ENCODE data around the gene RIMBP2.

Gene RIMBP2

DNA sequence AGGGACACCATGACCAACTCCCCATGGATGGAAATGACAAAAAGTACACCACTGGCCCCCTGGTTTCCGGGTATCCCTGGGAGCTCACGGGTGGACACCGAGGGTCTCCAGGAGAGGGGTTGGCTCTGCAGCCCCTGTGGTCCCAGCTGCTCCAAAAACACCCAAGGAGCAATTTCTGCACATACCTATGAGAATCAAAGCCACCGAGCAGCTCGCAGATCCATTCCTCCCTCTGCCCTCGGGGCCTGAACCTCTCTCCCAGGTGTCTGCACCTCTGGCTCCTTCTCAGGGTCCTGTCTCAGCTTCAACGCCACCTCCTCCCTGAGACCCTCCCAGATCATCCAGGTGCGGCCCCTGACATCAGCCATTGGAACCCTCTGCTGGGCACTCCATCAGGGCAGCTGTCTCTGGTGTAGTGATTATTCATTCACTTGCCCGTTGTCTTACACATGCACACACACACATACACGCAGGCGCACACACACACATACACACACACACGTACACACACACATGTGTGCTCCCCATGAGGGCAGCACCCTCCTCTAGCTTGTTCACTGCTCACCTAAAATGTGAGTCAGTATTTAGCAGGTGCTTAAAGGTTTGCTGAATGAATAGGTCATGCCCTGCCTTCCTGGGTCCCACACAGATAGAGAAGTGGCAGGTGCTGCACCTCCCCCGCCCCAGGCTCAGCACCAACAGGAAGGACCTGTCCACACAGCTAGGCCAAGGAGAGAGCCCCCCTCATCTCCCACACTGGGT lies 5.9 kb downstream of the RIMBP2 start:
- TF ChIP-seq Cebpa-rat (IDR thresholded peaks at IDR 0.05), result no peak
- H3K4me3 ChIP-seq, result no peak overlapping the region

GRCh38 chr12:130709151-130709970 lies 6.7 kb downstream of the RIMBP2 start:
- Histone ChIP-seq H4K20me1 (peaks cover 0 to 2% (median 0%) of the 10 kb centered on the region in 11 experiments; a peak in 2 of 22 replicates), H3K4me3 (no peak overlapping the region), H3K4me2 (peak overlapping the region in 5 of 11 experiments; percentile 11 to 52 (median 36); a peak in 10 of 22 replicates), H3K9me3 (replicated peaks in 1 of 11) (no peaks in the 10 kb centered on the region; a peak in 1 of 22 replicates), H3K36me3 (no peaks in the 10 kb centered on the region), H3K4me1 (peaks cover 0 to 43% (median 32%) of the 10 kb centered on the region in 10 experiments; a peak in 19 of 20 replicates), H3K27ac (no peak overlapping the region), H3K27me3 (peaks cover 12 to 24% (median 13%) of the 10 kb centered on the region in 11 experiments), H3K9ac (no peak overlapping the region)
- TF ChIP-seq Cebpa-rat (IDR thresholded peaks at IDR 0.05), result no peak

More for the DNA sequence above, 5.9 kb downstream of the RIMBP2 start:
- H3K36me3 ChIP-seq, result no peaks in the 10 kb centered on the region
- peaks cover 5 to 43% (median 33%) of the 10 kb centered on the region in 10 experiments; a peak in 18 of 20 replicates for H3K4me1 ChIP-seq
- H3K9me3 ChIP-seq (replicated peaks in 1 of 11), result no peaks in the 10 kb centered on the region; a peak in 1 of 22 replicates
- peaks cover 0 to 10% (median 1%) of the 10 kb centered on the region in 11 experiments; a peak in 10 of 22 replicates for H4K20me1 ChIP-seq
- no peak overlapping the region for H3K27ac ChIP-seq
- peaks cover 20 to 26% (median 21%) of the 10 kb centered on the region in 11 experiments for H3K27me3 ChIP-seq
- H3K9ac ChIP-seq, result no peak overlapping the region
- no peak overlapping the region for H3K4me2 ChIP-seq

GRCh38 chr12:130708648-130709047 lies 7.5 kb downstream of the RIMBP2 start:
- no peaks in the 10 kb centered on the region; a peak in 1 of 22 replicates for H3K9me3 ChIP-seq (replicated peaks in 1 of 11)
- H4K20me1 ChIP-seq, result no peaks in the 10 kb centered on the region
- H3K27me3 ChIP-seq, result peaks cover 5 to 17% (median 6%) of the 10 kb centered on the region in 11 experiments
- H3K9ac ChIP-seq, result no peak overlapping the region
- H3K4me2 ChIP-seq, result peak overlapping the region in 4 of 11 experiments; percentile 32 to 52 (median 39); a peak in 5 of 22 replicates
- no peak for TF ChIP-seq Cebpa-rat (IDR thresholded peaks at IDR 0.05)
- no peak overlapping the region for H3K4me3 ChIP-seq
- no peak overlapping the region for H3K27ac ChIP-seq
- H3K36me3 ChIP-seq, result no peaks in the 10 kb centered on the region
- H3K4me1 ChIP-seq, result peaks cover 0 to 42% (median 26%) of the 10 kb centered on the region in 10 experiments; a peak in 18 of 20 replicates

GRCh38 chr12:130707571-130707891 lies 8.6 kb downstream of the RIMBP2 start:
- Histone ChIP-seq H3K4me1 (peaks cover 0 to 41% (median 21%) of the 10 kb centered on the region in 10 experiments; a peak in 18 of 20 replicates), H3K4me2 (no peak overlapping the region), H3K27ac (no peak overlapping the region), H3K9ac (no peak overlapping the region), H3K9me3 (replicated peaks in 1 of 11) (no peaks in the 10 kb centered on the region), H3K4me3 (no peak overlapping the region), H3K27me3 (peaks cover 0 to 11% (median 0%) of the 10 kb centered on the region in 11 experiments; a peak in 4 of 22 replicates), H3K36me3 (no peaks in the 10 kb centered on the region), H4K20me1 (no peaks in the 10 kb centered on the region; a peak in 1 of 22 replicates)
- no peak for TF ChIP-seq Cebpa-rat (IDR thresholded peaks at IDR 0.05)

GRCh38 chr12:130706885-130707570 lies 9.1 kb downstream of the RIMBP2 start:
- no peak overlapping the region for H3K4me3 ChIP-seq
- peaks cover 0 to 11% (median 0%) of the 10 kb centered on the region in 11 experiments; a peak in 3 of 22 replicates for H3K27me3 ChIP-seq
- H3K36me3 ChIP-seq, result no peaks in the 10 kb centered on the region
- H3K9ac ChIP-seq, result no peak overlapping the region
- H3K4me2 ChIP-seq, result 0 out of 22 replicates have a peak overlapping the region, but pooled peaks of 1 of the 11 experiments have one; percentile 76
- TF ChIP-seq Cebpa-rat (IDR thresholded peaks at IDR 0.05), result no peak
- no peak overlapping the region for H3K27ac ChIP-seq
- H3K4me1 ChIP-seq, result peaks cover 0 to 43% (median 21%) of the 10 kb centered on the region in 10 experiments; a peak in 18 of 20 replicates
- no peaks in the 10 kb centered on the region; a peak in 1 of 22 replicates for H4K20me1 ChIP-seq
- H3K9me3 ChIP-seq (replicated peaks in 1 of 11), result peaks cover 0 to 2% (median 1%) of the 10 kb centered on the region in 11 experiments; a peak in 6 of 22 replicates

DNA sequence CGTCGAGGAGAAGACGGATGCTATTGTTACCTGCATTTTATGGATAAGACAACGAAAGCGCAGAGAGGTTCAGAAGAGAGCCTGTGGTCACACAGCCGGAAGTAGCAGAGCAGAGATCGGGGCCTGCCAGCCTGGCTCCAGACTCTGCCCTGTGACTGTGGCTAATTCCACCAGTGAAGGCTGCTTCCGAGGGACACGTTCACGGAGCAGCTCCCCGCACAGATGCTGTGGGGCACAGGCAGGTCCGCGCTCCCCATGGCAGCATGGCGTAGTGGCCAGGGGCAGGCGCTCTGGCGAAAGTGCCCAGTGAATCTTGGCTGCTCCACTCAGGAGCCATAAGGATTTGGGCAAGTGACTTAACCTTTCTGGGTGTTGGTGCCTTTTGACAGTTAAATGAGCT lies 9.8 kb downstream of the RIMBP2 start:
- Histone ChIP-seq H3K4me3 (no peak overlapping the region), H3K9me3 (replicated peaks in 1 of 11) (peaks cover 6 to 9% (median 7%) of the 10 kb centered on the region in 11 experiments; a peak in 12 of 22 replicates), H4K20me1 (no peaks in the 10 kb centered on the region; a peak in 1 of 22 replicates), H3K36me3 (no peaks in the 10 kb centered on the region), H3K27me3 (peaks cover 0 to 11% (median 0%) of the 10 kb centered on the region in 11 experiments; a peak in 3 of 22 replicates), H3K4me2 (peak overlapping the region in 4 of 11 experiments; percentile 69 to 81 (median 74); a peak in 4 of 22 replicates), H3K4me1 (peaks cover 0 to 44% (median 21%) of the 10 kb centered on the region in 10 experiments; a peak in 18 of 20 replicates), H3K9ac (no peak overlapping the region), H3K27ac (no peak overlapping the region)
- TF ChIP-seq Cebpa-rat (IDR thresholded peaks at IDR 0.05), result no peak

GRCh38 chr12:130705178-130705822 lies 10.8 kb downstream of the RIMBP2 start:
- H3K27me3 ChIP-seq, result peaks cover 0 to 11% (median 0%) of the 10 kb centered on the region in 11 experiments; a peak in 3 of 22 replicates
- H3K36me3 ChIP-seq, result no peaks in the 10 kb centered on the region
- no peaks in the 10 kb centered on the region; a peak in 1 of 22 replicates for H4K20me1 ChIP-seq
- peak overlapping the region; percentile 7 to 81 (median 67); a peak in 20 of 22 replicates for H3K4me2 ChIP-seq
- H3K4me1 ChIP-seq, result peaks cover 0 to 49% (median 21%) of the 10 kb centered on the region in 10 experiments; a peak in 18 of 20 replicates
- H3K4me3 ChIP-seq, result no peak overlapping the region
- H3K9me3 ChIP-seq (replicated peaks in 1 of 11), result peaks cover 7 to 14% (median 11%) of the 10 kb centered on the region in 11 experiments; a peak in 12 of 22 replicates
- TF ChIP-seq Cebpa-rat (IDR thresholded peaks at IDR 0.05), result no peak
- H3K27ac ChIP-seq, result no peak overlapping the region
- H3K9ac ChIP-seq, result peak overlapping the region in 3 of 11 experiments; percentile 3 to 12 (median 7); a peak in 2 of 22 replicates
